Measurements from ENCODE around the gene KLK1. TPM values are rescaled to one million over a fixed set of nuclear protein-coding genes. Genes with fewer than 3 reads are reported as not detected.
"Not testable (repeated sequence)": the region's sequence is repeated elsewhere in the genome, so short reads cannot be mapped to it uniquely, and the experiment has no call there.

KLK1 gene
- polyA plus RNA-seq, 1 of the 3 experiments (the other 2 are of a cell fraction): not detected

DNA sequence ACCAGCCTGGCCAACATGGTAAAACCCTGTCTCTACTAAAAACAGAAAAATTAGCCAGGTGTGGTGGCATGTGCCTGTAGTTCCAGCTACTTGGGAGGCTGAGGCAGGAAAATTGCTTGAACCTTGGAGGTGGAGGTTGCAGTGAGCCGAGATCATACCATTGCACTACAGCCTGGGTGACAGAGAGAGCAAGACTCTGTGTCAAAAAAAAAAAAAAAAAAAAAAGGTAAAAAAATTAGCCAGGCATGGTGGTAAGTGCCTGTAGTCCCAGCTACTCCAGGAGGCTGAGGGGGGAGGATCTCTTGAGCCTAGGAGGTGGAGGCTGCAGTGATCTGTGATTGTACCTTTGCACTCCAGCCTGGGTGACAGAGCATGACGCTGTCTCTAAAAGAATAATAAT is 53.4 kb downstream of the KLK1 start, which contains the start of gene GPR32:
Gene GPR32, plus strand, starts transcription at position 301 of the 400 bp plus-strand sequence. CDS start 137 bp downstream, outside the sequence.
- H2AFZ ChIP-seq (ENCODE audit: low read depth); H3K27ac ChIP-seq (ENCODE audit: low read depth in 2 of 2, low read length in 1 of 2); CTCF ChIA-PET; H3K4me2 ChIP-seq; DNase-seq; H3K36me3 ChIP-seq (replicated peaks in 1 of 2; ENCODE audit: control insufficient read depth in 1 of 2, insufficient read depth in 2 of 2, low read length in 1 of 2); H3F3A ChIP-seq (replicated peaks; ENCODE audit: insufficient read depth); H3K27me3 ChIP-seq (ENCODE audit: insufficient read depth); POLR2A ChIA-PET; H4K20me1 ChIP-seq (ENCODE audit: insufficient read depth); H3K79me2 ChIP-seq (ENCODE audit: insufficient read depth); H3K4me3 ChIP-seq (ENCODE audit: low read depth in 2 of 2, low read length in 1 of 2); H3K9me2 ChIP-seq; H3K9ac ChIP-seq; H3K9me3 ChIP-seq; H3K4me1 ChIP-seq (ENCODE audit: control insufficient read depth in 1 of 2, insufficient read depth in 2 of 2, low read depth in 1 of 2, low read length in 1 of 2): not testable (repeated sequence)
- WGBS (ENCODE audit: low lambda C conversion rate): 8% methylated on average over 2 of the region's 2 CpGs

Small RNAs within 50 kb of the gene (small RNA-seq; reads per million reads assigned to genes)
- gene SNORD88A (4.3 to 64.8 (median 14.8) reads per million in 7 experiments), gene SNORD88B (0 reads per million in 7 experiments), gene SNORD88C (0 reads per million in 7 experiments)

Other genes starting within 250 kb of the KLK1 start
- 0.52 and 0.94 TPM in 2 replicates for gene SYT3, start 183.9 kb downstream of the KLK1 start, polyA plus RNA-seq (2012; rRNA removed)
- 3.4 and 5.7 TPM in 2 replicates for gene C19orf81, start 174.3 kb downstream of the KLK1 start, polyA plus RNA-seq (2012; rRNA removed)
- gene SHANK1, start 104.0 kb downstream of the KLK1 start, polyA plus RNA-seq (2012; rRNA removed): 0.28 and 0.31 TPM in 2 replicates
- gene CLEC11A, start 100.4 kb downstream of the KLK1 start, polyA plus RNA-seq (2012; rRNA removed): 4.4 and 5.1 TPM in 2 replicates
- gene GPR32, start 53.3 kb downstream of the KLK1 start, polyA plus RNA-seq (2012; rRNA removed): not detected in 2 replicates
- not detected in 2 replicates for gene ACP4, start 33.4 kb downstream of the KLK1 start, polyA plus RNA-seq (2012; rRNA removed)
- not detected in 2 replicates for gene KLK15, start 9.8 kb upstream of the KLK1 start, polyA plus RNA-seq (2012; rRNA removed)
- not detected in 2 replicates for gene KLK3, start 31.1 kb upstream of the KLK1 start, polyA plus RNA-seq (2012; rRNA removed)
- gene KLK2, start 49.7 kb upstream of the KLK1 start, polyA plus RNA-seq (2012; rRNA removed): 0.15 and 0.44 TPM in 2 replicates
- not detected in 2 replicates for gene KLK4, start 87.6 kb upstream of the KLK1 start, polyA plus RNA-seq (2012; rRNA removed)
- gene KLK5, start 129.3 kb upstream of the KLK1 start, polyA plus RNA-seq (2012; rRNA removed): not detected in 2 replicates
- gene KLK6, start 145.8 kb upstream of the KLK1 start, polyA plus RNA-seq (2012; rRNA removed): not detected in 2 replicates
- gene KLK7, start 160.1 kb upstream of the KLK1 start, polyA plus RNA-seq (2012; rRNA removed): not detected in 2 replicates
- gene KLK8, start 177.8 kb upstream of the KLK1 start, polyA plus RNA-seq (2012; rRNA removed): not detected in 2 replicates
- not detected in 2 replicates for gene KLK10, start 195.9 kb upstream of the KLK1 start, polyA plus RNA-seq (2012; rRNA removed)
- gene KLK11, start 202.8 kb upstream of the KLK1 start, polyA plus RNA-seq (2012; rRNA removed): not detected in 2 replicates
- not detected in 2 replicates for gene KLK12, start 211.2 kb upstream of the KLK1 start, polyA plus RNA-seq (2012; rRNA removed)
- gene KLK13, start 241.3 kb upstream of the KLK1 start, polyA plus RNA-seq (2012; rRNA removed): not detected in 2 replicates